GM12801 (cell line): Measurements from ENCODE around the gene OPA3.

Experiments used
- CTCF ChIP-seq: IDR thresholded peaks from one replicate; pipeline ENCODE4 v1.5.1; 2011; ENCODE audit warnings: control low read depth; ENCODE audit not compliant: insufficient read length; ENCODE audit errors: extremely low read depth

The OPA3 gene

GRCh38 chr19:45515807-45516401 is 68.7 kb downstream of the OPA3 start:
- no peak for TF ChIP-seq CTCF

- no peak for TF ChIP-seq CTCF
Measured at GRCh38 chr19:45515081-45515624, 69.4 kb downstream of the OPA3 start.

GRCh38 chr19:45514376-45515051 is 70.1 kb downstream of the OPA3 start:
- TF ChIP-seq CTCF = no peak

GRCh38 chr19:45512881-45513483 is 71.6 kb downstream of the OPA3 start:
- no peak for TF ChIP-seq CTCF

- TF ChIP-seq CTCF = no peak
Measured at GRCh38 chr19:45511074-45511473, 73.5 kb downstream of the OPA3 start.

GRCh38 chr19:45509692-45510015 is 74.9 kb downstream of the OPA3 start:
- no peak for TF ChIP-seq CTCF

- TF ChIP-seq CTCF = no peak
Measured at GRCh38 chr19:45508861-45509691, 75.5 kb downstream of the OPA3 start.
